AG20443 (cell line): ENCODE results near the gene NPAS1.

ENCODE experiments used
- DNase-seq: peaks from one replicate; pipeline ENCODE4 v3.0.0; 2012; ENCODE audit warnings: low spot score, mixed read lengths

NPAS1 gene

GRCh38 chr19:47020992-47021496 lies 1.4 kb downstream of the NPAS1 start:
- DNase-seq: peak; percentile 76

- peak; percentile 50 for DNase-seq
These were observed 2.0 kb downstream of the NPAS1 start for GRCh38 chr19:47021536-47022139.

- DNase-seq: no peak
These were observed 2.5 kb downstream of the NPAS1 start for GRCh38 chr19:47022140-47022536.

GRCh38 chr19:47022541-47023447 lies 3.2 kb downstream of the NPAS1 start:
- no peak for DNase-seq

- DNase-seq: no peak
These were observed 3.8 kb downstream of the NPAS1 start for GRCh38 chr19:47023448-47023794.

- no peak for DNase-seq
These were observed 4.9 kb downstream of the NPAS1 start for GRCh38 chr19:47024502-47024901.

- no peak for DNase-seq
These were observed 6.5 kb downstream of the NPAS1 start for GRCh38 chr19:47026156-47026555.

- no peak for DNase-seq
These were observed 7.3 kb downstream of the NPAS1 start for GRCh38 chr19:47026889-47027288.

- no peak for DNase-seq
These were observed 8.0 kb downstream of the NPAS1 start for GRCh38 chr19:47027586-47028088.

GRCh38 chr19:47028195-47028601 lies 8.6 kb downstream of the NPAS1 start:
- no peak for DNase-seq

- peak; percentile 54 for DNase-seq
These were observed 12.7 kb downstream of the NPAS1 start for GRCh38 chr19:47032171-47032811.

- DNase-seq: peak; percentile 97
These were observed 15.8 kb downstream of the NPAS1 start for GRCh38 chr19:47035127-47036096.

GRCh38 chr19:47036097-47036651 lies 16.5 kb downstream of the NPAS1 start:
- no peak for DNase-seq

GRCh38 chr19:47037766-47038165 lies 18.1 kb downstream of the NPAS1 start:
- no peak for DNase-seq

- no peak for DNase-seq
These were observed 19.7 kb downstream of the NPAS1 start for GRCh38 chr19:47039239-47039874.

- no peak for DNase-seq
These were observed 21.2 kb downstream of the NPAS1 start for GRCh38 chr19:47040869-47041268.

- DNase-seq: no peak
These were observed 25.6 kb downstream of the NPAS1 start for GRCh38 chr19:47044946-47045866.

GRCh38 chr19:47045867-47046470 lies 26.3 kb downstream of the NPAS1 start:
- no peak for DNase-seq

- no peak for DNase-seq
These were observed 27.7 kb downstream of the NPAS1 start for GRCh38 chr19:47047272-47047762.
